Measurements from ENCODE around the gene NBPF20.
"Not testable (repeated sequence)": the region's sequence is repeated elsewhere in the genome, so short reads cannot be mapped to it uniquely, and the experiment has no call there.

DNA sequence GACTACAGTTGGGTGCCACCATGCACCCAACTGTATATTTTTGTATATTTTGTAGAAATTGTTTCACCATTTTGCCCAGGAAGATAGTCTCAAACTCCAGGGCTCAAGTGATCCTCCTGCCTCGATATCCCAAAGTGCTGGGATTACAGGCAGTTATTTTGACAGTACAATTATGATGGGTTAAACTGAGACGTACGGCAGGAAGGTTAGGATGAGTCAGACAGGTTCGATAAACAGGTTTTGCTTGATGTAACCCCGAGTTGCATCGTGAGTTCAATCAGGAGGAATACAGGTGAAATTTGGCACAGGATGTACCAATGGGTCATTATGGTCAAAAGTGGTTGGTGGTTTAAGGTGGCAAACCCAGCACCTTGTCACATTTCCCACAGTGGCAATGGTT lies 46.0 kb upstream of the NBPF20 start:
- not testable (repeated sequence) for TF ChIP-seq FOXM1 (IDR thresholded peaks at IDR 0.05; ENCODE audit: borderline replicate concordance); BHLHE40 (IDR thresholded peaks at IDR 0.05; ENCODE audit: borderline replicate concordance); TARDBP (IDR thresholded peaks at IDR 0.05); LEF1 (IDR thresholded peaks at IDR 0.05; ENCODE audit: borderline replicate concordance); SP1 (IDR thresholded peaks at IDR 0.05); ARNT (IDR thresholded peaks at IDR 0.05); FOXA1 (IDR thresholded peaks at IDR 0.05); PKNOX1 (IDR thresholded peaks at IDR 0.05); NFRKB (IDR thresholded peaks at IDR 0.05); L3MBTL2 (conservative IDR thresholded peaks at IDR 0.05); HDGF (IDR thresholded peaks at IDR 0.05; ENCODE audit: borderline replicate concordance)
